Prostate gland (tissue), 2 donors: ENCODE data around the gene LMO4.

Experiments used
- POLR2A ChIP-seq: fragments of 450-650 bp; IDR thresholded peaks from one replicate; pipeline ENCODE4 v1.6.1; 2016; ENCODE audit warnings: antibody characterized with exemption, mild to moderate bottlenecking
- TF ChIP-seq, protein P1 (sequence below), 4 experiments: fragments of 200-600 bp in 2 of 4; fragments of 450-650 bp in 2 of 4; sonication (generic) in 2 of 4; IDR thresholded peaks; 1 replicate in 3 of 4; 2 replicates in 1 of 4; pipeline ENCODE4 v1.5.1; 2016 to 2019; ENCODE audit warnings: antibody characterized with exemption in 4 of 4, mild to moderate bottlenecking in 2 of 4, moderate library complexity in 2 of 4

DNA sequence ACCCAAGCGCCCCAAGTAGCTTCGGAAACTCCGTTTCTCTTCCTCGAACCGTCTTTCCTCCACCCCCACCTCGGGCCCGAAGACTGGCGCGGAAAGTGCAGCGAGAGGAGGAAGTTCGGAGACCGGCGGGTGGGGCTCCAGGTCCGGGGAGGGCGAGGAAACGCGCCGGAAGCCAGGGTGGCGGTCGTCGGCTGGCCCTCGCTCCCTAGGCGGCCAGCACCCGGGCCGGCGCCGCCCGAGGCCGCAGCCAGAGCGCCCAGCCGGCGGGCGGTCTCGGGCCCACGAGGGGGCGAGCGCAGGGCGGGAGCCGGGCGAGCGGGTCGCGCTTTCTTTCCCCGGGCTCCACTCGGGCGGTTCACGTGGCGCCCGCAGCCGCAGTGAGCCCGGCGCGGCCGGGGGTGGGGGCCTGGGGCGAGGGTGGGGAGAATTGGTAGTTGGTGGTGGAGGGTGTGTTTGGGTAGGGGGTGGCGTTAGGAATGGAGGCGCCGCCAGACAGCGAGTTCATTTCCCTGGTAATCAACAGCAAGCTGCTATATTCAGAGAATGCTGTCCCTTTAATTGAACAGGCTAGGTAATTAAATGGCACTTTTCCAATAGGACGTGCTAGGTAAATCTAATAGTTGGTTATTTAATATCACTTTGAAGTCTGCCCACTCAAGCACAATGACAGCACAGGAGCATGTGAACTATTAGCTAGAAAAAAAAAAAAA lies 6.7 kb downstream of the LMO4 start:
- TF ChIP-seq, protein P1, sequence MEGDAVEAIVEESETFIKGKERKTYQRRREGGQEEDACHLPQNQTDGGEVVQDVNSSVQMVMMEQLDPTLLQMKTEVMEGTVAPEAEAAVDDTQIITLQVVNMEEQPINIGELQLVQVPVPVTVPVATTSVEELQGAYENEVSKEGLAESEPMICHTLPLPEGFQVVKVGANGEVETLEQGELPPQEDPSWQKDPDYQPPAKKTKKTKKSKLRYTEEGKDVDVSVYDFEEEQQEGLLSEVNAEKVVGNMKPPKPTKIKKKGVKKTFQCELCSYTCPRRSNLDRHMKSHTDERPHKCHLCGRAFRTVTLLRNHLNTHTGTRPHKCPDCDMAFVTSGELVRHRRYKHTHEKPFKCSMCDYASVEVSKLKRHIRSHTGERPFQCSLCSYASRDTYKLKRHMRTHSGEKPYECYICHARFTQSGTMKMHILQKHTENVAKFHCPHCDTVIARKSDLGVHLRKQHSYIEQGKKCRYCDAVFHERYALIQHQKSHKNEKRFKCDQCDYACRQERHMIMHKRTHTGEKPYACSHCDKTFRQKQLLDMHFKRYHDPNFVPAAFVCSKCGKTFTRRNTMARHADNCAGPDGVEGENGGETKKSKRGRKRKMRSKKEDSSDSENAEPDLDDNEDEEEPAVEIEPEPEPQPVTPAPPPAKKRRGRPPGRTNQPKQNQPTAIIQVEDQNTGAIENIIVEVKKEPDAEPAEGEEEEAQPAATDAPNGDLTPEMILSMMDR (IDR thresholded peaks at IDR 0.05), result peak in 2 of 4 experiments; percentile 13 to 49
- no peak for TF ChIP-seq POLR2A
